Skeletal muscle tissue (tissue), 4 donors: Measurements from ENCODE around the gene MYF5. TPM values are rescaled to one million over a fixed set of nuclear protein-coding genes. Genes with fewer than 3 reads are reported as not detected.
A peak's percentile ranks its signal among the peaks of the same experiment; 100 is the strongest.

ENCODE experiments used
- H3K27ac ChIP-seq: one replicate; pipeline ENCODE4 v1.7.0; 2013; ENCODE audit warnings: mild to moderate bottlenecking, low read depth, low read length, inconsistent platforms
- H3K27me3 ChIP-seq, 3 donors: one replicate each; pipeline ENCODE4 v1.7.0; 2013; ENCODE audit warnings: low read length in 3 of 3; ENCODE audit not compliant: control insufficient read depth in 3 of 3, insufficient read depth in 3 of 3
- H3K36me3 ChIP-seq, 3 donors: one replicate each; pipeline ENCODE4 v1.7.0; 2013; ENCODE audit warnings: low read length in 3 of 3; ENCODE audit not compliant: control insufficient read depth in 3 of 3, insufficient read depth in 3 of 3
- H3K4me1 ChIP-seq, 3 donors: one replicate each; pipeline ENCODE4 v1.7.0; 2013; ENCODE audit warnings: low read length in 3 of 3, mild to moderate bottlenecking in 3 of 3; ENCODE audit not compliant: control insufficient read depth in 3 of 3, insufficient read depth in 3 of 3
- H3K4me3 ChIP-seq, 3 donors: one replicate each; pipeline ENCODE4 v1.7.0; 2013; ENCODE audit warnings: low read length in 3 of 3
- H3K9ac ChIP-seq, 3 donors: one replicate each; pipeline ENCODE4 v1.7.0; 2013; ENCODE audit warnings: low read length in 3 of 3, mild to moderate bottlenecking in 3 of 3, moderate library complexity in 2 of 3, low read depth in 1 of 3
- H3K9me3 ChIP-seq, 3 donors: one replicate each; pipeline ENCODE4 v1.7.0; 2013; ENCODE audit warnings: low read length in 3 of 3; ENCODE audit not compliant: control insufficient read depth in 3 of 3
- total RNA-seq: library from RNA; depleted of rRNA; stranded (reverse); fragments of >200 nt; gene quantifications from one replicate; pipeline ENCODE4 v1.2.3, GENCODE V29; 2014
- donor health status: Osteomylitis.

The MYF5 gene
- total RNA-seq, 1 donor from 2014 or later = 28.2 TPM

DNA sequence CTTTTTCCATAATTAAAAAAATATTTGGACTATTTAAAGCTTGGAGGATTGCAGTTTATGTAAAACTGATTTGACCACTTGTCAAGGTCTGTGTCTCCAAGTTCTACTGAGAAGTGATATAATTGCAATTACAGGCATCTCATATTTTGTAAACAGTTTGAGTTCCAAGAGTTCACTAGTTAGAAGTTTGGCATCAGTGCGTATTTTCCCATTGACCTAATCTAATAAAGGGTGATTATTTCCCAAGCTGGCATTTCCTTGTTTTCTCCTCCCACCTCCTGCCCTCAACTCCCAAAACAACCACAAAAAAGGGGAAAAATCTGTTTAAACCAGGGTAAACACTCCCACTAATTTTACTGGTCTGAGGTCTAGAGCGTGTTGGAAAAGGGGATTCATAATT lies 12.3 kb upstream of the MYF5 start:
- Histone ChIP-seq H3K4me1 (peaks cover 0 to 8% (median 2%) of the 10 kb centered on the region in 3 donors), H3K27ac (peak overlapping the region; percentile 94), H3K9me3 (no peaks in the 10 kb centered on the region), H3K36me3 (peaks cover 4 to 9% (median 6%) of the 10 kb centered on the region in 3 donors), H3K9ac (peak overlapping the region in 2 of 3 donors; percentile 75 to 93), H3K27me3 (peaks cover 0 to 3% (median 0%) of the 10 kb centered on the region in 3 donors), H3K4me3 (peak overlapping the region; percentile 83 to 87 (median 85))

DNA sequence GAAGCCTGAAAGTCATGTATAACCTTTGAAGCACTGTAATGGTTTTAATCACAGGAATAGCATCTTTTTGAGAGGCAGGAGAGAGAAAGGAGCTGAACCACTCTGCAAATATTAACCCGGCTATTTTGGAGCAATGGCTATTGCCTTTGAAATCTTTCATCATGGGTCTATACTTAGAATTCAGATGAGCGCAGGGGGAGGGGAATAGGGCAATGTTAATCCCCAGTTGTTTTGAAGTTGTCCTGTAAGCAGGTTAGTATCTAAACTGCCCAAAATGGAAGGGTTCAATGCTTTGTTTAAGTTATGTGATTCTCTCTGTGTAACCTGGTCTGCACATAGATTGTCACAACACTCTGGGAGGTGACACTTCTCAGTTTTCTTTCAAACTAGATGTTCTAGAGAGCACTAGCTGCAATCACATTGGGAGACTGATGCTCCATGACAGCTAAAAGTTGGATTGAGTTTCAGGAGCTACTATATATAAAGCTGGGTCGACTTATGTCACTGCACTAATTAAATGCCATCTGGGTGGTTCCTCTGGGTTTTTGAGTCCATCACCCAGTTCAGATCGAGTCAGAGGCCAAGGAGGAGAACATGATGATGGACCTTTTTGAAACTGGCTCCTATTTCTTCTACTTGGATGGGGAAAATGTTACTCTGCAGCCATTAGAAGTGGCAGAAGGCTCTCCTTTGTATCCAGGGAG lies 9.4 kb upstream of the MYF5 start, which contains the start of gene MYF6:
Gene MYF6, plus strand, starts transcription at position 509 of the 704 bp plus-strand sequence. Its CDS starts 86 bp downstream, at position 595.
- peak within 1 kb of the TSS; percentile 83 to 87 (median 85) for H3K4me3 ChIP-seq
- no peaks in the 10 kb centered on the region for H3K9me3 ChIP-seq
- H3K27me3 ChIP-seq = peaks cover 0 to 3% (median 0%) of the 10 kb centered on the region in 3 donors
- peaks cover 3 to 12% (median 5%) of the 10 kb centered on the region in 3 donors for H3K4me1 ChIP-seq
- H3K36me3 ChIP-seq = peaks cover 4 to 9% (median 6%) of the 10 kb centered on the region in 3 donors
- H3K9ac ChIP-seq = peak within 1 kb of the TSS; percentile 92 to 95 (median 93)
- peak within 1 kb of the TSS; percentile 94 for H3K27ac ChIP-seq

DNA sequence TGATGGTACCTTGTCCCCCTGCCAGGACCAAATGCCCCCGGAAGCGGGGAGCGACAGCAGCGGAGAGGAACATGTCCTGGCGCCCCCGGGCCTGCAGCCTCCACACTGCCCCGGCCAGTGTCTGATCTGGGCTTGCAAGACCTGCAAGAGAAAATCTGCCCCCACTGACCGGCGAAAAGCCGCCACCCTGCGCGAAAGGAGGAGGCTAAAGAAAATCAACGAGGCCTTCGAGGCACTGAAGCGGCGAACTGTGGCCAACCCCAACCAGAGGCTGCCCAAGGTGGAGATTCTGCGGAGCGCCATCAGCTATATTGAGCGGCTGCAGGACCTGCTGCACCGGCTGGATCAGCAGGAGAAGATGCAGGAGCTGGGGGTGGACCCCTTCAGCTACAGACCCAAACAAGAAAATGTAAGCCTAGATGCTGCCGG lies 8.9 kb upstream of the MYF5 start:
- peaks cover 3 to 15% (median 5%) of the 10 kb centered on the region in 3 donors for H3K4me1 ChIP-seq
- H3K4me3 ChIP-seq = peak overlapping the region; percentile 83 to 87 (median 85)
- peak overlapping the region; percentile 92 to 95 (median 93) for H3K9ac ChIP-seq
- H3K36me3 ChIP-seq = peaks cover 4 to 9% (median 6%) of the 10 kb centered on the region in 3 donors
- peaks cover 0 to 3% (median 0%) of the 10 kb centered on the region in 3 donors for H3K27me3 ChIP-seq
- peak overlapping the region; percentile 94 for H3K27ac ChIP-seq
- no peaks in the 10 kb centered on the region for H3K9me3 ChIP-seq

DNA sequence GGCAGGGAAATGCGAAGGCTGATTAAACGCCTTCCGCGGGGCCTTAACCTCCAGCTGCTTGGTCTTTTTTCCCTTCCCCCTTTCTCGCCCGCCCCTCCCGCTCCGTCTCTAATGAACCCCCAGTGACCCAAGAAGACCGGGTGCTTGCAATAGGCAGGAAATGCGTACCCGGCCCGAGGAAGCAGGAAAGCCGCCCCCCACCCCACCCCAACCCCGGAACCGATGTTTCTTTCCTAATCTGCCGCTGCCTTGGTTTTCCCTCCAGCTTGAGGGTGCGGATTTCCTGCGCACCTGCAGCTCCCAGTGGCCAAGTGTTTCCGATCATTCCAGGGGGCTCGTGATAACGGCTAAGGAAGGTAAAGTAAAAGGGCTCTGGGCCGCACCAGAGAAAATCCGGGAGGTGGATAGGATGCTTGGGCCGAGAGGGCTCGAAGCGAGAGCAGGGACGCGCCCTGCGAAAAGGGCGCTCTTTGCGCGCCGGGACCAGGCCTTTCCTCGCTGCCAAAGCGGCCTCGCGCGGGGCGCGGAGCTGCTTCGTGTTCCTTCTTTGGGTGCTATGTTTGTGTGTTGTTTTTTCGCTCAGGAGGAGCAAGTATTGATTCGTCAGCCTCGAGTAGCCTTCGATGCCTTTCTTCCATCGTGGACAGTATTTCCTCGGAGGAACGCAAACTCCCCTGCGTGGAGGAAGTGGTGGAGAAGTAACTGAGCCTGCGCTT lies 8.3 kb upstream of the MYF5 start:
- Histone ChIP-seq H3K9ac (peak overlapping the region; percentile 92 to 95 (median 93)), H3K4me1 (peaks cover 3 to 16% (median 5%) of the 10 kb centered on the region in 3 donors), H3K36me3 (peaks cover 4 to 9% (median 6%) of the 10 kb centered on the region in 3 donors), H3K27ac (peak overlapping the region; percentile 94), H3K27me3 (peaks cover 0 to 3% (median 0%) of the 10 kb centered on the region in 3 donors), H3K4me3 (peak overlapping the region; percentile 83 to 87 (median 85)), H3K9me3 (no peaks in the 10 kb centered on the region)

DNA sequence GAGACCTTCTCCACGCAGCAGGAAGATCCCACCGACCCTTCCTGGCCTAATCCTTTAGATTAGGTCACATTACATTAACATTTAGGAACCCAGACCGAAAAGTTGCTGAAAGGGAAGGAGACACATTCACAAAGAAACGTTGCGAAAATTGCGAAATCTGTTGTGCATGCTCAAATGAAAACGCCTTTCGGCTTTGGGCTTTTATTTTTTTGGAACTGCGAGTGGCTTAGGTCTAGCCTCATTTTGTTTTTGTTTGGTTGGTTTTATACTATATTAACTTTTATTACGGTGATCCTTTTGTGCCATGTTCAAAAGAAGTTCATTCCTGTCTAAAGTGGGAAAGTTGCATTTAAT lies 7.8 kb upstream of the MYF5 start:
- peak overlapping the region; percentile 94 for H3K27ac ChIP-seq
- peak overlapping the region; percentile 83 to 87 (median 85) for H3K4me3 ChIP-seq
- H3K36me3 ChIP-seq = peaks cover 4 to 9% (median 6%) of the 10 kb centered on the region in 3 donors
- H3K9me3 ChIP-seq = no peaks in the 10 kb centered on the region
- H3K27me3 ChIP-seq = peaks cover 0 to 3% (median 0%) of the 10 kb centered on the region in 3 donors
- H3K4me1 ChIP-seq = peaks cover 3 to 14% (median 5%) of the 10 kb centered on the region in 3 donors
- H3K9ac ChIP-seq = peak overlapping the region; percentile 92 to 95 (median 93)

DNA sequence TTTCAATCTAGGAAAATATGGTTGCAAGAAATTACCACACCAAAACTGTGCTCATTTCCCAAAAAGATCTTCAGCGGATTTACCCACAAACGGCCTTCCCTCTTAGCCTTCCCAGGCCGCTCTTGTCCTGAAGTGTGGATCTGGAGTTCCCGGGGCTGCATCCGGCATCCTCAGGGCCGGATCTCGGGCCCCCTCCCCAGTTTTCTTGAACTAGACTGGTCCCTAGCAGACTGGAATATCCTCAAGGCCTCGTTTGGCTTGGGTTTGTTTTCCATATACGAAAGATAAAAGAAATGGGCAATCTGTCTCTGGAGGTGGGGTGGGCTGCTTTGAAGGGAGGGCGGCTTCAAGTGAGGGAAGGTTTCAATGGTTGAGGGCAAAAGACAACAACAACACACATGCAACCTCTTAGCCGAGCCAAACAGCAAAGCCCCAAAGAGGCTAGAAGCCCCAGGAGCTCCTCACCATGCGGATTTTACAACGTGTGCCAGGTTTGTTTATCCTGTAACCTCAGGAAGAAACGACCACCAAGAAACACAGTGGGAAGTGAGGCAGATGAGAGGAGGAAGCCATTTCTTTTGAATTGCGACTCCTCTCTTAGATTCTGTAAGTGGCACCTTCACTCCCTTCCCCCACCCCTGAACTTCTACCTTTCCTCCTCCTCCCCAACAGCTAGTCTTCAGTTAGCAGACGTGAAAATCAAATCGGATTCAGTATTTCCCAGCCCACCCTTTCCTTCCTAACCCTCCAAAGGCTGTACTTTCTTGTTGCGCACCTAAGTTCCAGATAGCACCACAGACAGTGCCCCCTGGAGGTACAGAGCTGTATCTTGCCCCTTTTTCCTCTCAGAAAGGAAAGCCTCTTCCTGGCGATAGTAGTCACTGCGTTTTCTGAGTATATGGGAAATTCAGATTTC lies 6.6 kb upstream of the MYF5 start:
- Histone ChIP-seq H3K4me1 (peaks cover 3 to 11% (median 4%) of the 10 kb centered on the region in 3 donors), H3K27me3 (peaks cover 0 to 3% (median 0%) of the 10 kb centered on the region in 3 donors), H3K27ac (peak overlapping the region; percentile 94), H3K4me3 (peak overlapping the region; percentile 83 to 87 (median 85)), H3K36me3 (peaks cover 4 to 9% (median 6%) of the 10 kb centered on the region in 3 donors), H3K9ac (peak overlapping the region; percentile 92 to 95 (median 93)), H3K9me3 (no peaks in the 10 kb centered on the region)

DNA sequence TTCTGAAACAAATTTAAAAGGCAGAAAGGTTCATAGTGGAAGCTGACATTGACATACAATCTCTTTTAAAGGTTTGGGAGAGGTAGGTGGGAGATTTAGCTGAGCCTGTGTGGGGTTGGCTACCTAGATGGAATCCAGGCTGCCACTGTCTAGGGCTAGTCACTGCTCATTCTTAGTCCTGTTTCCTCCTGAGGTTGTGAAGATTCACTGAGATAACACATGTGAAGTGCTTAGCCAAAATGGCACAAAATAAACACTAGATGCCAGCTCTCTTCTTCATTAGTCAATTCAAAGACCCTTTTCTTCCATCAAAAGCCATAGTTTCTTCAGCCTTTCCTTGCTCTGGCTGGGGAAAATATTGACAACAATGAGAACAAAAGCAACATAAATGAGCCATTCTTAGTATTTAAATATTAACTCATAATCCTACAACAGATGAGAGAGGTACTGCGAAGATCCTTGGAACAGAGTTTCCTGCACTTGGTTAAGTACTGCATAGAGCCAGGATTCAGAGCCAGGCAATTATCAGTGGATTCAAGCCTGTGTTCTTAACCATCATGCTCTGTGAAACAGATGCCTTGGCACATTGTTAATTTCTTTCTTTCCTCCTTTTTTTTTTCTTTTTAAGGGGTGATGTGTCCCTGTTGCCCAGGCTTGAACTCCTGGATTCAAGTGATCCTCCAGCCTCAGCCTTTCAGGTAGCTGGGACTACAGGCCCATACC lies 5.8 kb upstream of the MYF5 start:
- H3K36me3 ChIP-seq = peaks cover 4 to 9% (median 6%) of the 10 kb centered on the region in 3 donors
- H3K4me1 ChIP-seq = peaks cover 3 to 11% (median 4%) of the 10 kb centered on the region in 3 donors
- peaks cover 0 to 3% (median under 1%) of the 10 kb centered on the region in 3 donors for H3K27me3 ChIP-seq
- H3K4me3 ChIP-seq = peak overlapping the region; percentile 83 to 87 (median 85)
- H3K9ac ChIP-seq = peak overlapping the region; percentile 92 to 95 (median 93)
- H3K27ac ChIP-seq = peak overlapping the region; percentile 94
- H3K9me3 ChIP-seq = no peaks in the 10 kb centered on the region

DNA sequence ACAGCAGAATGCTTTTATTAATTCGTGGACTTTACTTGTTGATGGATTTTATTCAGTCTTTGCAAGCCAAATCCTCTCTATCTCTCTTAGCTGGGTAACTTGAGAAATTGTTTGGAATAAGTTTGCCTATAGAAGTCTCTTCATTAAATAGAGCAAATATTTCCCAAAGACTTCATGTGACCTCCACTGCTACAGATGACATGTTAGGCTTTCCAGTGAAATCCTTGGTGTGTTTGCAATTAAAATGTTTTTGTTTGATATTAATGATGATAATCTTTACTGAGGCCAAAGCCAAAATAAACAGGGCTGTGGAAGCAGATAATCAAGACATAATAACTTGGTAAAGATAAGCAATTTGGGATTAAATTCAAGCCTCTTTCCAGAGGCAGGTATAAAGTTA lies 4.8 kb upstream of the MYF5 start:
- no peak overlapping the region for H3K27ac ChIP-seq
- no peak overlapping the region for H3K9ac ChIP-seq

More for the DNA sequence above, 4.8 kb upstream of the MYF5 start:
- Histone ChIP-seq H3K36me3 (peaks cover 4 to 9% (median 6%) of the 10 kb centered on the region in 3 donors), H3K27me3 (peaks cover 0 to 7% (median 3%) of the 10 kb centered on the region in 3 donors), H3K9me3 (no peaks in the 10 kb centered on the region), H3K4me1 (peaks cover 3 to 11% (median 4%) of the 10 kb centered on the region in 3 donors), H3K4me3 (no peak overlapping the region)
